Anterior cingulate cortex (tissue), 58 donors: ENCODE data around the gene UQCRHL.
"Not testable (repeated sequence)": the region's sequence is repeated elsewhere in the genome, so short reads cannot be mapped to it uniquely, and the experiment has no call there.

Experiments
- DNase-seq, 58 donors: peaks; one replicate each; lab custom pipeline; 2025; lab: John Stamatoyannopoulos, UW

The UQCRHL gene

GRCh38 chr1:15807549-15807948, at the start of gene UQCRHL:
TSS of gene UQCRHL (minus strand) at chr1:15807649. CDS start at chr1:15807649, 0 bp downstream.
- not testable (repeated sequence) for DNase-seq

- no peak for DNase-seq
Measured at GRCh38 chr1:15856888-15857287, 49.4 kb upstream of the UQCRHL start.

- DNase-seq: no peak
Measured at GRCh38 chr1:15852828-15853302, 45.4 kb upstream of the UQCRHL start.

DNA sequence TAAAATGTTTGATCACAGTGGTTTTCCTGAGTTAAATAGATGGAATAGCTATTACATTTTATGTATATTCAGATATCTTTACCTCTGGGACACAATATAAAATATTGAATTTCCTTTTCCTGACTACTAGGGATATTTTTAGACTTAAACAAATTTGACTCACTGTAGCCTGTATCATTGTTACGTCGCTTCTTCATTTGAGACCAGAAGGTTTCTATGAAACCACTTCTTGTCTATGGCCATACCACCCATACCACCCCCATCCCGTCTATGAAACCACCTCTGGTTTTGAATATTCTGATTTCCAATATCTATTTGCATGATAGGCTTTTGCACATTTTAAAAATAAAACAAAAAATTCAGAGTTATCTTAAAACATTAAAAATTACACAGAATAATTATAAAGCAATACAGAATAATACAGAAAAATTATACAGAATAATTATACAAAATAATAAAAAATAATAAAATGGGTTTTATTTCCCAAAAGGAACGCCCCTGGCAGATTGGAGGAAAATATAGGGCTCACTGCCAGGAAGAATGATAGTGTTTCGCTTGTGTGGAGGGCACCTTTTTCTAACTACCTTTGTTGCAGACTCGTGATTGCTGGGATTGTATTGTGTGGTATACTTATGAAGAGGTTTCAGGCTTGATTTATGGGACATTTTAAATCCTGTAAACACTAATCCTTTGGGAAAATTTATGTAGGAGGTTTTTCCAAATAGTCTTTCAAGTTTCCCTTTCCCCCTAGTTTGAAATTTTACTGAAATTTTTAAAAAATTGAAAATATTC, 44.8 kb upstream of the UQCRHL start:
- DNase-seq: no peak

- DNase-seq: peak in 1 of 58 donors; percentile 23
Measured at GRCh38 chr1:15851210-15852035, 44.0 kb upstream of the UQCRHL start.

DNA sequence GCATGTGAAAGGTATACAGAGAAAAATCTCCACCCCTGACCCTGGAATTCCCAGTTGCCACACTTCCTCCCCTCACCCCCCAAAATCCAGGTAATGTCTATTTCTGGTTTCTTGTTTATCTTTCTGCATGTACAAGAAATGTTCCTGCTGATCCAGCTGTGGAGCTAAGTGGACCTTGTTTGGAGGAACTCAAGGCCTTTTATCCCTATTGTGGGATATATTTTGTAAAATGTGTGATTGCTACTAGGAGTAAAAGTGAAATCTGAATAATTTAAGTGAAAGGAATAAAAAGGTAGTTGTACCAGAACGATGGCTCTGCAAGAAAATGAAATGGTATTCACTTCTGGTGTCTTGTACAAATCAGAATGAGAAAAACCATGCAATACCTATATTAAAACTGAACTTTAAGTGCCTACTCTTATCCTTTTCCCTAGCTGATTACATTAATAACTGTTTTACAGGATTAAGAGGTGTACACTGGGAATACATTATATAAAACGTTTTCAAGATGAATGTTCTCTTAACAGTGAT, 43.1 kb upstream of the UQCRHL start:
- no peak for DNase-seq

DNA sequence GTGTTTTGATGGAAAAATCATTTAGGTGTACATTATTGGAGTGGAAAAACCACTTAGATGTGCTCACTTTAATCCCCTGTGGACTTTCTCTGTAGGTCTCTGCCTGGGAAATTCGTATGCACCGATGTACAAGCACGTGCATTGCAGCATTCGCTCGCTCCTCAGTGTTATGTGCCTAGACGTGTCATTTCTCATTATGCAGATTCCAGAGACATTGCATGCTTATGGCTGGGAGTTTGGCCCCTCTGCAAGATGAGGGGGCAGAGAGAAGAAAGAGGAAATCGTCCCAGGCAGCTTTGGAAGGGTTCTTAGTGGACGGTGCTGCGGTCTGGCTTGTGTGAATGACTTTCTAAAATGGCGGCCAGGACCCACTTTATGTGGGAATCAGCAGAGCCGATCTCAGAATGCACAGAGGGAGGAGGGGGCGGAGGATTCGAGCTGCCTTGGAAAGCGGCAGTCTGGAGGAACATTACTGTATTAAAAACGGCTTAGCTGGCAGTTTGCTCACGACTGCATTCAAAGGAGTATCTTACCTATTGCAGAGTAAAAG, 42.4 kb upstream of the UQCRHL start:
- peak in 46 of 58 donors; percentile 16 to 76 (median 52) for DNase-seq

DNA sequence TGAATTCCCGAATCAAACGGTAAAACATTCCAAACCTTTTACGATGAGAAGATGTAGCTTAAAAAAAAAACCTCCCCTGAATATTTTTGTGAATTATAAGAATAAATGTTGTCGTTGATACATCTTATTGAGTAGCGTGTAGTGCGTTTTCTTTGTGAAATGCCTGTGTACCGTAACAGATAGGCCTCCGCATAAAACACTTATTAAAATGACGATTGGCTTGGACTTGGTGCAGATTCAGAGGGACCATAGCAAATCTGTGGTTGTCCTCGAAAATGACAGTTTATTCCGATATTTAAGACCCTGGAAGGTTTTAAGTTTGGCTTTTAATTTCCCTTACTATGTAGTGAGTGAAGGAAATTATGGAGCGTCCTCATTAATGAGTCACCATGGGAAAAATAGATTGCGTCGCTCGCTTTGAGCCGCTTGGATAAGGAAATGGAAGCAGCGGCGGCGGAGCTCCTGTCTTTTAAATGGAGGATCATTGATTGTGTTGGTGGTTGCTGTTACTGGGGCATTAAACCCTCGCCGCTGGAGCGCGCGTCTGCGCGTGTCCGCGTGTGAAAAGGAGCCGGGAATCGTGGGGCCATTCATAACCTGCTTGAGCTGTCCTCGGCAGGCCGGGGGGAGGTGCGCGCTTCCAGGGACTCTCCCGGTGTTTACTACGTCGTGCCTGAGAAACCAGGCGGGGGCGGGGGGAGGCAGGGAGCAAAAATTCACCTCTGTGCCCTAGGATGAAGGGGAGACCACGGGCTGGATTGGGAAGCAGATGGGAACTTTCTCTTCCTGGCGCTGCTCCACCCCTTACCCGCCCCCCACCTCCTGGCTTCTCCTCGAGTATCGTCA, 41.7 kb upstream of the UQCRHL start:
- peak; percentile 22 to 91 (median 82) for DNase-seq

DNA sequence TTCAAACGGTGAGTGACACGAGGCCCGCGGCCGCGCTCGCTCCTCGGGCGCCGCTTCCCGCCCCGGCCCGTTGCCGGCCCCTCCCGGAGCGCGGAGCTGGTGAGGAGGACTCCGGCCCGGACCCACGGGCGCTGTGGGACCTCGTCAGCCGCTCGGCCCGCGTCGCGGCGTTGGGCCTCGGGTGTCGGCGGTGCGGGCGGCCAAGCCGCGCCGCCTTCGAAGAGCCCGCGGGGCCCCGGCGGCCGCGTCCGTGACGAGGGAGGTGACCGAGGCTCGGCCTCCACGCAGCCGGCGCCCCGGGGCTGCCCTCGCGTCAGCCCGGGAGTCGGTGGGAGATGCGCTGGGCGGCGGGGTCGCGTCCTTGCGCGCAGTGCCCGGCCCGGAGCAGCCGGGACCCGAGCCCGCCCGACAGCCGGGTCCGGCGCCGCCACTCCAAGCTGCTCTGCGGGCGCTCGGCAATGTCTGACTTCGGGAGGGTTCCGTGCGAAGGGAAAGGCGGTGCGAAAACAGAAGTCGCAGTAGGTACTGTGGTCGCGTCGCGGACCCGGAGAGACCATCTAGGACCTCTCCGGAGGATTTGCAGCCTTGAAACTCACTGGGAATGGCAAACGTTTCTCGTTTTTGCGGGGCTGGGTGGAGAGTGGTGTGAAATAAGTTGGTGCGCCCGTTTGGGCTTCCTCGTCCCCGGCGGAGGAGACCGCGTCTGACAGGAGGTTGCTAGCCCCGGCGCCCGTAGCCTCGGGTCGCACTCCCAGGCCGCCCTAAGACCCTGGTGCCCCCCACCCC, 40.9 kb upstream of the UQCRHL start:
- peak in 24 of 58 donors; percentile 6 to 70 (median 42) for DNase-seq

GRCh38 chr1:15847893-15848142, 40.4 kb upstream of the UQCRHL start:
- peak in 5 of 58 donors; percentile 53 to 65 (median 63) for DNase-seq

DNA sequence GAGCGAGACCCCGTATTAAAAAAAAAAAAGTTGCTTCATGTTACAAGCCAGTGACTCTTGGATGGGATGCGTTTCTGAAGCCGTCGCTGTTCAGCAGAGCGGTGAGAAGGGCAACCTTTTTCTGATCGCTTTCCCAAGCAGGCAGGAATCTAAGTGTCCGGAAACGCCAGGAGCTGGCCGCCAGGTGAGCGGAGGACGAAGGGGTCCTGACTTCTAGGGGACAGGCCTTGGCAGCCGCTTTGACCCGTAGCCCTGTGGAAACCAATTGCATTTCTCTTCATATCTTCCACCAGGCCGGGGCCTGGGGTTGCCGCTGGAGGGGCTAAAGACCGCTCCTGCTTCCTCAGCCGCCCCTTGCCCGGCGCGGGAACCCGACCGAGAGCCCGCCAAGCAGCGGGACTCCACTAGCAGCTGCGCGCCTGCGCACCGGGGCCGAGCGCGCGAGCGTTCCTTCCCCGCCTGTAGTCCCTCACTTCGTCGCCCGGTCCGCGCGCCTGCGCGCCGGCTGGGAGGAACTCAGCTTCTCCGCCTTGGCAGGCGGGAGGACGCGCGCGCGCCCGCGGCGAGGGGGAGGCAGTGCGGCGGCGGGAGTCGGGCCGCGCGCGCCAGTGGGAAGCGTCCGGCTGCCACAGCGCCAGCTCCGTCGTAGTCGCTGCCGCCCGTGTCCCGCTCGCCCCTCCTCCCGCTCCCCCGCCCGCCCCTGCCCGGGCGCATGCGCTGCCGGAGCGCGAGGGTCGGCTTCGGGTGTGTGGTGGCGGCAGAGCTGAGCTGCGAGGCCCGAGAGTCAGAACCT, 39.8 kb upstream of the UQCRHL start, which contains the start of gene SPEN:
TSS of gene SPEN (plus strand) at position 608 of the 793 bp plus-strand sequence. CDS start 361 bp downstream, outside the sequence.
- DNase-seq: peak; percentile 74 to 98 (median 96)

DNA sequence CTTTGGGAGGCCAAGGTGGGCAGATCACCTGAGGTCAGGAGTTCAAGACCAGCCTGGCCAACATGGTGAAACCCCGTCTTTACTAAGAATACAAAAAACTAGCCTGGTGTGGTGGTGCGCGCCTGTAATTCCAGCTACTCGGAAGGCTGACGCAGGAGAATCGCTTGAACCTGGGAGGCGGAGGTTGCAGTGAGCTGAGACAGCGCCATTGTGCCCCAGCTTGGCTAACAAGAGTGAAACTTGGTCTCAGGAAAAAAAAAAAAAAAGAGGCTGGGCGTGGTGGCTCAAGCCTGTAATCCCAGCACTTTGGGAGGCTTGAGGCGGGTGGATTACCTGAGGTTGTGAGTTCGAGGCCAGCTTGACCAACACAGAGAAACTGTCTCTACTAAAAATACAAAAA, 38.6 kb upstream of the UQCRHL start:
- not testable (repeated sequence) for DNase-seq

DNA sequence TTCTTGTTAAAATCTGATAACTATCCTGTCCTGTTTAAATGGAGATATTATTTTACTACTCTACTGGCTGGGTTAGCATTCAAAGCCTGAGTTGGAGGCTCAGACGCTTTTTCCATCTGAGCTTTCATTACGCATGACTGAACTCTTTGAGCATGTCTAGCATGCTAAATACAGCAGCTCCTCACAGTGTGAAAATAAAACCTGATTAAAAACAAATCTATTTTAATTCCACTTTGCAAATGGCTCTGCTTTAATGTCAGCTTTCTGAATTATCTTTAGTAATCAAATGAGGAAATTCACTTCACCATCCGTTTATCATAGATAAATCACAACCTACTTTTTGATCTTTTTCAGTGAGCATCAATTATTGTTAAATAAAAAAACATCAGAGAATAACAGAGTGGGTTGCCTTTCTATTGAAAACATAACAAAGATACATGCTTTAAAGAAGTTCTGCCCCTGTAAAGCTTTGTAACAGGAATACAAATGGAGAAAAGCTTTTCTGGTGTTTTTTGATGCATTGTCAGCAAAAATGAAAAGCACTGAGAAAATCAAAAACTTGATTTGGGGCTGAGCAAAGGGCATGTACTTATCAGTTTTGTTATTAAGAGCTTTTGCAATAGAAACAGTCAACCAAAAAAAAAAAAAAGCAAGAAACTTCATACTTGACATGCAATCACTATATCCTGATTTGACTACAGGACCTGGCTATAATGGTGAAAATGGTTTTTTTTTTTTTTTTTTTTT, 36.5 kb upstream of the UQCRHL start:
- peak in 18 of 58 donors; percentile 3 to 73 (median 20) for DNase-seq

- DNase-seq: no peak
Measured at GRCh38 chr1:15838721-15839120, 31.3 kb upstream of the UQCRHL start.

GRCh38 chr1:15837931-15838330, 30.5 kb upstream of the UQCRHL start:
- DNase-seq: no peak

GRCh38 chr1:15836772-15837669, 29.6 kb upstream of the UQCRHL start:
- DNase-seq: peak in 2 of 58 donors; percentile 6 to 8

- DNase-seq: not testable (repeated sequence)
Measured at GRCh38 chr1:15836511-15836771, 29.0 kb upstream of the UQCRHL start.
